Measurements from ENCODE around the gene APOA4. TPM values are rescaled to one million over a fixed set of nuclear protein-coding genes. Genes with fewer than 3 reads are reported as not detected.

Gene APOA4
- total RNA-seq, 1 experiment from 2014 or later: not detected

GRCh38 chr11:116828632-116829524, 5.8 kb upstream of the APOA4 start:
- no peak for DNase-seq
- Mint-ChIP-seq H3K36me3 (ENCODE audit: insufficient read depth, unreplicated experiment) (no peaks in the 10 kb centered on the region), H3K9me3 (ENCODE audit: low read depth, unreplicated experiment) (no peaks in the 10 kb centered on the region), H3K27ac (ENCODE audit: unreplicated experiment) (no peak overlapping the region), H3K27me3 (ENCODE audit: unreplicated experiment) (no peaks in the 10 kb centered on the region), H3K4me3 (ENCODE audit: low read depth, unreplicated experiment) (no peak overlapping the region), H3K4me1 (ENCODE audit: low read depth, unreplicated experiment) (no peaks in the 10 kb centered on the region)
- no TSS peak for BruUV-seq (replicated peaks)
- CTCF ChIA-PET: no interaction called here
- TF ChIP-seq, protein P1, sequence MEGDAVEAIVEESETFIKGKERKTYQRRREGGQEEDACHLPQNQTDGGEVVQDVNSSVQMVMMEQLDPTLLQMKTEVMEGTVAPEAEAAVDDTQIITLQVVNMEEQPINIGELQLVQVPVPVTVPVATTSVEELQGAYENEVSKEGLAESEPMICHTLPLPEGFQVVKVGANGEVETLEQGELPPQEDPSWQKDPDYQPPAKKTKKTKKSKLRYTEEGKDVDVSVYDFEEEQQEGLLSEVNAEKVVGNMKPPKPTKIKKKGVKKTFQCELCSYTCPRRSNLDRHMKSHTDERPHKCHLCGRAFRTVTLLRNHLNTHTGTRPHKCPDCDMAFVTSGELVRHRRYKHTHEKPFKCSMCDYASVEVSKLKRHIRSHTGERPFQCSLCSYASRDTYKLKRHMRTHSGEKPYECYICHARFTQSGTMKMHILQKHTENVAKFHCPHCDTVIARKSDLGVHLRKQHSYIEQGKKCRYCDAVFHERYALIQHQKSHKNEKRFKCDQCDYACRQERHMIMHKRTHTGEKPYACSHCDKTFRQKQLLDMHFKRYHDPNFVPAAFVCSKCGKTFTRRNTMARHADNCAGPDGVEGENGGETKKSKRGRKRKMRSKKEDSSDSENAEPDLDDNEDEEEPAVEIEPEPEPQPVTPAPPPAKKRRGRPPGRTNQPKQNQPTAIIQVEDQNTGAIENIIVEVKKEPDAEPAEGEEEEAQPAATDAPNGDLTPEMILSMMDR (IDR thresholded peaks at IDR 0.05; ENCODE audit: unreplicated experiment): no peak
- intact Hi-C loops (cut with micrococcal nuclease; ENCODE audit: unreplicated experiment): no loop called here

- H3K4me1 Mint-ChIP-seq (ENCODE audit: low read depth, unreplicated experiment): no peaks in the 10 kb centered on the region
Observed at GRCh38 chr11:116827461-116827860, 4.4 kb upstream of the APOA4 start.

GRCh38 chr11:116826751-116827431, 3.8 kb upstream of the APOA4 start:
- CTCF ChIA-PET: interaction anchor here (0.6 kb wide), 1 partner anchor 9 kb away, joined by 3 read pairs; no protein-coding TSS in a partner anchor
- TF ChIP-seq, protein P1 (IDR thresholded peaks at IDR 0.05; ENCODE audit: unreplicated experiment): no peak
- H3K4me1 Mint-ChIP-seq (ENCODE audit: low read depth, unreplicated experiment): no peaks in the 10 kb centered on the region
- H3K27me3 Mint-ChIP-seq (ENCODE audit: unreplicated experiment): peaks cover under 1% of the 10 kb centered on the region
- no peak overlapping the region for H3K27ac Mint-ChIP-seq (ENCODE audit: unreplicated experiment)
- no peaks in the 10 kb centered on the region for H3K9me3 Mint-ChIP-seq (ENCODE audit: low read depth, unreplicated experiment)
- H3K36me3 Mint-ChIP-seq (ENCODE audit: insufficient read depth, unreplicated experiment): no peaks in the 10 kb centered on the region
- no peak overlapping the region for H3K4me3 Mint-ChIP-seq (ENCODE audit: low read depth, unreplicated experiment)
- intact Hi-C loops (cut with micrococcal nuclease; ENCODE audit: unreplicated experiment): no loop called here
- BruUV-seq (replicated peaks): no TSS peak
- DNase-seq: no peak

More at GRCh38 chr11:116827461-116827860, 4.4 kb upstream of the APOA4 start:
- TF ChIP-seq, protein P1 (IDR thresholded peaks at IDR 0.05; ENCODE audit: unreplicated experiment): no peak
- Mint-ChIP-seq H3K27me3 (ENCODE audit: unreplicated experiment) (no peaks in the 10 kb centered on the region), H3K4me3 (ENCODE audit: low read depth, unreplicated experiment) (no peak overlapping the region), H3K9me3 (ENCODE audit: low read depth, unreplicated experiment) (no peaks in the 10 kb centered on the region), H3K27ac (ENCODE audit: unreplicated experiment) (no peak overlapping the region), H3K36me3 (ENCODE audit: insufficient read depth, unreplicated experiment) (no peaks in the 10 kb centered on the region)
- BruUV-seq (replicated peaks): no TSS peak
- CTCF ChIA-PET: interaction anchor here (0.6 kb wide), 1 partner anchor 8 kb away, joined by 3 read pairs; no protein-coding TSS in a partner anchor
- intact Hi-C loops (cut with micrococcal nuclease; ENCODE audit: unreplicated experiment): no loop called here
- DNase-seq: no peak

GRCh38 chr11:116825854-116826750, 3.0 kb upstream of the APOA4 start:
- no peaks in the 10 kb centered on the region for H3K4me1 Mint-ChIP-seq (ENCODE audit: low read depth, unreplicated experiment)
- no TSS peak for BruUV-seq (replicated peaks)
- intact Hi-C loops (cut with micrococcal nuclease; ENCODE audit: unreplicated experiment): no loop called here
- no peak for DNase-seq
- H3K27ac Mint-ChIP-seq (ENCODE audit: unreplicated experiment): no peak overlapping the region
- H3K36me3 Mint-ChIP-seq (ENCODE audit: insufficient read depth, unreplicated experiment): no peaks in the 10 kb centered on the region
- no peaks in the 10 kb centered on the region for H3K9me3 Mint-ChIP-seq (ENCODE audit: low read depth, unreplicated experiment)
- CTCF ChIA-PET: no interaction called here
- peaks cover 9% of the 10 kb centered on the region for H3K27me3 Mint-ChIP-seq (ENCODE audit: unreplicated experiment)
- TF ChIP-seq, protein P1 (IDR thresholded peaks at IDR 0.05; ENCODE audit: unreplicated experiment): no peak
- no peak overlapping the region for H3K4me3 Mint-ChIP-seq (ENCODE audit: low read depth, unreplicated experiment)

All from Calu3 (cell line).